OCI-LY3 (cell line): ENCODE measurements around the gene MYL2.

Experiments used
- CTCF ChIP-seq: fragments of 200-600, 300-600 bp; sonication (generic); IDR thresholded peaks from 2 replicates; pipeline ENCODE4 v1.5.1; 2014; ENCODE audit warnings: antibody characterized with exemption, low read length, low read depth
- EZH2phosphoT487 ChIP-seq: fragments of 200-600 bp; shearing (Covaris generic); IDR thresholded peaks from 2 replicates; pipeline ENCODE4 v1.6.1; 2018; ENCODE audit warnings: antibody characterized with exemption, mixed run types, low read depth

GRCh38 chr12:110934093-110934852 is 13.9 kb upstream of the MYL2 start:
- TF ChIP-seq CTCF, result no peak
- no peak for TF ChIP-seq EZH2phosphoT487
